Activated CD4-positive, CD25-positive, alpha-beta regulatory T cell treated with anti-CD3 and anti-CD28 coated beads, Interleukin-2, amount 50 U/mL, for 72 hours (primary cell): ENCODE measurements around the gene ATOSB.

Source experiments
- DNase-seq: peaks from one replicate; pipeline ENCODE4 v3.0.0; 2021

ATOSB gene

DNA sequence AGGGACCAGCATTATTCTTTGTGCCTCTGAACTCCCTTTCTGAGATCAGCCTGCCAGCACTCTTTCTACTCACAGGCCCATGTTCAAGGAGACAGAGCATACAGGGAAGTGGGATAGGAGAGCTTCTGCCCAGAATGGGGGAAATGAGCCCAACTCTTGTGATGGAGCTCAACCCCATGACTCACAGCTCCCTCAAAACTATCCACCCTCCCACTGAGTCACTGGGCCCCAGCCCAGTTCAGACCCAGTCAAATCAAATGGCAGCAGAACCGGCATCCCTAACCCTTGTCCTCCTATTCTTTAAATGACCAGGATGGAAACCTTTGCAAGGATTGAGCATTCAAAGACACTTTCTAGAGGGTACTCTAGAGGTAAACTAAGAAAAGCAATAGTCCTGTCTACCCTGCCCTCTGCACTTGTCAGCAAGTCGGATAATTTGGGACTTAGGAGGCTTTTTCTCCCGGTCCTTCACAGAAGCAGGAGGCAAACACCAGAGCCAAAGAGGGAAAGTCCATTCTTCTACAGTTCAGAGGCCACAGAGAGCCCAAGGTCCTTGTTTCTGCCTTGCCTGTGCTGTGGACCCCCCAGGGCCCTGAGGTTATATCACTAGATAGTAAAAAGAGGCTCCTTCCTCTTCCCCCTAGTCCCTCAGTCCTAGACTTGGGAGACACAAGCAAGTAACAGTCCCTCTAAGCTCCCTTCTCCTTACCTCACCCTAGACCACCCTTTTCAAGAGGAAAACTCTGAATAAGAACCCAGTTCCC lies 3.2 kb downstream of the ATOSB start:
- DNase-seq = peak; percentile 22

GRCh38 chr9:35111001-35111933 lies 4.4 kb downstream of the ATOSB start:
- peak; percentile 91 for DNase-seq

DNA sequence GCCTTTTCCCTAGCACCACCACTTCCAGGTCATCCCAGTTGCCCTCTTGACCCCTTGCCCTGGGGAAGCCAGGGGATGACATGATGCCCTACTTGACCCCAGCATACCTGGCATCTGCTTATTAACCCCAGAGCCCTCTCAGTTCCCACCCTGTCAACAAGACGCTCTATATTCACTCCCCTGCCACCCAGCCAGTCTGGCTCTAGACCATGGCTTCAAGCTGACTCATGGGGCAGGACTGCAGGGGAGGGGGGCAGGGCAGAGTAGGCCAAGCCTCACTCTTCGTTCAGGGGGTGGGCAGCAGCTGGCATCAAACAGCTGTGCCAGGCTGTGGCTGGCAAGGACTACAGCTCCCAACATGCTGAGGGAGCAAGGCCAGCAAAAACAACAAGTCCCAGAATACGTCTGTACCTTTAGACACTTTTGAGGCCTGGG lies 5.3 kb downstream of the ATOSB start:
- DNase-seq = peak; percentile 29

DNA sequence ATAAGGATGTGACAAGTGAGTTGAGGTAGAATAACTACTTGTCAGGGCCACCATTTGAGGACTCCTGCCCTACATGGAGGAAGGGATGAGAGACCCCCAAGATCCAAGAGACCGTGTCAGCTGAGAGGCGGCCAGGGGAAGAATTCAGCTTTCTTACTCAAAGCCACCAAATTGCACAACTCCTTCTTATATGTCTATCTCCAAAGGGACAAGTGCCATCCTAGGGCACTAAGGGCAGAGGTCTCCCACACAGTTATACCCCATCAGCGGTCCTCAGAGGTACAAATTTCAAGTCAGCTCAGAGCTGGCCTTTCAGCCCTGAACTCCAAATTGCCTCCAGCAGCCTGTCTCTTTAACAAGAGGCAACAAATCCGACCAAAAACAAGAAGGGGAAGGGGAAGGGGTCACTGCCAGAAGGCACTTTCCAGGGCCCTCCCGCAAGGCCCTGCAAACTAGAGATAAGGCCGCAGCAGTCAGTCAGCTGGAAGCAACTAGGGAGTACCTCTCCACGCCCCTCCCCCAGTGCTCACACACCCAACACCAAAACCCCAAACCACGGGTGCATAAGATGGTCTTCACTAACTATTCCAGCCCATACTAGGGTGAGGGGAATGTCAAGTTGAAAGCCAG lies 6.6 kb downstream of the ATOSB start:
- peak; percentile 12 for DNase-seq

- DNase-seq = peak; percentile 4
These were observed 7.2 kb downstream of the ATOSB start for GRCh38 chr9:35108461-35108860.

- DNase-seq = peak; percentile 27
These were observed 8.1 kb downstream of the ATOSB start for GRCh38 chr9:35107297-35108290.

DNA sequence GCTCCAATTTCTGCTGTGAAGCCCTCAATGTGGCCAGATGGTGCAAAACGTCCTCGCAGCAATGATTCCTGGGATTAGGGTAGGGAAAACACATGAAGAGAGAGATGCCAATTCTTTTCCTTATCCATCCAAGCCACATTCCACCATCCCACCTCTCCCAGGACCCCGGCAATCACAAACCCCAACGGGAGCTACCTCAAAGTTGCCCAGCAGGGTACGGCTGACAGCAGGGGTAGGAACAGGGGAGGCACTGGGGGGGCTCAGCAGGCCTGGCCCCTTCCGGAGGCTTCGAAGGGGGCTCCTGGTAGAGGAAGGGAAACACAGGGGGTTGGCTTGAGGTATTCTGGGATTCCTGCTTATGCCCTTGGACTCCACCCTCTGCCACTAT lies 9.3 kb downstream of the ATOSB start:
- no peak for DNase-seq

DNA sequence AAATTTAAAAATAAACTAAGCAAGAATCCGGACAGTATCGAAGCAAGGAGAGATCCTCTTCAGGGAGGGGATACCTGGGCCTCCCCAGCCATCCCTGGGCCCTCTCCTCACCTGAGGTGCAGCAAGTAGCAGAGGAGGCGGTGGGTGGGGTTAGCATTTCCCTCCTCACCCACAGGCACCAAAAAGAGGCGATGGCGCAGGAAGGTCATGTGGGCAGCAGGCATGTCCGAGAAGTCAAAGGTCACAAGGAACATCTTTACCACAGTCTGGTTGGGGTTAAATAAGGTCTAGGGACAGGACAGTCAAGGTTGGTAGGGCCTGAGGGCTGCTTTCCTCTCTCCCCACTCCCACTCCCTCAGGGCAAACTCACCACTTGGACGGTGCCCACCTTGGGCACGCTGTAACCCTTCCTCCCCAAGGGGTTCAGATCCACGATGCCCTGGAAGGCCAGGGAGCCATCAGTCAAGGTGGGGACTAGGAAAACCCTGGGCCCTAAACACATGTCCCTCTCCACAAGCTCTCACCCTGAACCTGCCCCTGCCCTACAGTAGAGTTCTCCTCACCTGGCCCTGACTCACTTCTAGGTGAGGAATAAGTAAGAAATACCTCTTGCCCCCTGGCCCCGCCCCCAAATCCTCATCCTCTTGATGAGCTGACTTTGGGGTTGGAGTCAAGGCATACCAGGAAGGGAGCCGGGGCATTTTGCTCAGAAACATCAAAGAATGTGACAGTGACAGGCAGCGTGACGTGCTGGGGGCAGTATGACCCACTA lies 9.9 kb downstream of the ATOSB start:
- DNase-seq = peak; percentile 25

DNA sequence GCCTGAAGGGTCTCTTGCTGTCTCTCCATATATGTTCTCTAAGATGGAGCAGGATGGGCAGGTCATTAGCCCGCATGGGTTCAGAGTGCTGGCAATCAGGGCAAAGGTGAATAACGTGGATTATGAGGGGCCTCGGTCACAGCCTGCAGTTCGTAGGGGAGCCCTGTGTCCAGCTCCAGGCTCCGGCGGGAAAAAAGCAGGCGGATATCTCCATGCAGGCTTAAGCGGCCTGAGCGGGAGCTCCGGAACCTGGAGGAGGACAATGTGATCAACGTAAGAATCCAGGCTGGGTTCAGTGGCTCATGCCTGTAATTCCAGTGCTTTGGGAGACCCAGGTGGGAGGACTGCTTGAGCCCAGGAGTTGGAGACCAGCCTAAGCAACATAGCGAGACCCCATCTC lies 10.5 kb downstream of the ATOSB start:
- no peak for DNase-seq

GRCh38 chr9:35104586-35104985 lies 11.1 kb downstream of the ATOSB start:
- no peak for DNase-seq

DNA sequence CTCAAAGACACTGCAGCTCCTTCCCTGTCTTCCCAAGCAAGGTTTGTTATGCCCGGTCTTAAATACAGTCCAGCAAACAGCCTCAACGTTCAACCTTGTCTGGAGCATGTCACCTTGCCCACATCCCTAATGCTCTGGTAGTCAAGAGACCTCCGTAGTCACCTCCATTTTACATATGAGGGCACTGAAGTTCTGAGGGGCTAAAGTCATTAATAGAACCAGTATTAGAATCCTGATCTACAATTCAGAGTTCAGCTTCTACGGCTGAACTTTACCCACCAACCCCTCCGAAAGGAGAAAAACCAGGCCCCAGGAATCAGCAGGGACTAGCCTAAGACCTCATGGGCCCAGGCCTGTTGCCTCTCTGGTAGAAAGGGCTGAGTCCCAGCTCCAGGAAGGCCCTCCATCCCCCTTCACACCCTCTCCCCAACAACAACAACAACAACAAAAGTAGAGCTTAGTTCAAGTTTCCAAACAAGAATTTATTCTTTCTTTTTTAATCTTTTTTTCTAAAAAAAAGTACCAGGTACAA lies 11.9 kb downstream of the ATOSB start:
- no peak for DNase-seq

DNA sequence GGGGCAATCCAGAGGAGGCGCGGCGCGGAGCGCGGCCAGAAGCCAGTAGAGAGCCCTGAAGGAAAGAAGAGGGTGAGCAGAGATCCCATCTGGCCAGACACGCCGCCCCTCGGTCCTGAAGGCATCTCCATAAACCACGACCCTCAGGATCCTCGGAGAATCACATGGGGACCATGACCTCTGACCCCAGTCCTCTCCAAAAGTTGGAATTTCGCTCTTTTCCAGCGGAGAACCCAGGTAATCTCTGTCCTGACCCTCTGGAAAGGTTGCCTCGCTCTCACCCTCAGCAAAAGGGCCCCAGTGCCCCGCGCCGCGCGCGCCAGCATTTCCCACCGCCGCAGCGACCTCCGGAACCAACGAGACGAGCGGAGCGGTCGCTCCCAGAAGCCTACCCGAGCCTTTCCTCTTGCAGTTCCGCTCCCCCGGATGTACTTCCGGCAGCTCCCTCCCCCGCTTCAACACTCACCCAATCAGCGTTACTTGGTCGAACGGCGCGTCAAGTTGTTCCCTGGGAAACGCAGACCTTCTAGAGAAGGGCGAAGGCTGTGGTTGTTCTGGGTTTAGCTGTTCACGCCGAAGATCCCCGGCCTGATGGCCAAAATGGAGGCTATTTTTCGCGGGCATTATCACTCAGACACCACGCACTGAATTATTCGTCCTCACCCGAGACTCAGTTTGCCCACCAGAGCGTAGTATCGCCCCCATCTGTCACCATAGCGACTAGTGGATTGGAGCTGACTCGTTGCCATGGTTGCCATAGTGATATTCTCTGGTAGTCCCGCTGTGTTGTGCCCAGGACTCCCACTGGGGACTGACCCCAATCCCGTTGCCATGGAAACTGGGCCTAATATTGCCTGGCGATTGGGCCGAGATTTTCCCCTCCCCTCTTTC lies 12.6 kb downstream of the ATOSB start, which contains the start of gene STOML2:
TSS of gene STOML2 (minus strand) at position 363 of the 891 bp plus-strand sequence. CDS start at position 326, 37 bp downstream.
- peak; percentile 86 for DNase-seq

GRCh38 chr9:35102465-35102768 lies 13.2 kb downstream of the ATOSB start:
- DNase-seq = no peak

DNA sequence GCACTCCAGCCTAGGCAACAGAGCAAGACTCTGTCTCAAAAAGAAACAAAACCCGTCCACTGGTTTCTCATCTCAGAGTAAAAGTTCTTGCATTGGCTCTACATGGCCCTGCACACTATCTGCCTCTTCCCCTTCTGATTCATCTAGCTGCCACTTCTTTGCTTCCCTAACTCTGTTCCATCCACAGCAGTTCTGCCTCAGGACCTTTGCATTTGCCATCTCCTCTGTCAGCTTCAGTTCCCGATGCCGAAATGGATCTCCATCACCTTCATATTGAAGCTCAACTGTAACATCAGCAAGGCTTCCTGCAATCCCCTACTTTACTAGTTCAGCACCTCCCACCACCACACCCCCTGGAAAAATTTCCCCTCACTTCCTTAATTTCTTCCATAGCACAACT lies 18.1 kb downstream of the ATOSB start:
- no peak for DNase-seq

GRCh38 chr9:35096035-35096849 lies 19.4 kb downstream of the ATOSB start, which contains the start of gene PIGO:
Gene PIGO (minus strand): TSS chr9:35096591. CDS start chr9:35095565, 1,026 bp downstream.
- DNase-seq = peak; percentile 94

DNA sequence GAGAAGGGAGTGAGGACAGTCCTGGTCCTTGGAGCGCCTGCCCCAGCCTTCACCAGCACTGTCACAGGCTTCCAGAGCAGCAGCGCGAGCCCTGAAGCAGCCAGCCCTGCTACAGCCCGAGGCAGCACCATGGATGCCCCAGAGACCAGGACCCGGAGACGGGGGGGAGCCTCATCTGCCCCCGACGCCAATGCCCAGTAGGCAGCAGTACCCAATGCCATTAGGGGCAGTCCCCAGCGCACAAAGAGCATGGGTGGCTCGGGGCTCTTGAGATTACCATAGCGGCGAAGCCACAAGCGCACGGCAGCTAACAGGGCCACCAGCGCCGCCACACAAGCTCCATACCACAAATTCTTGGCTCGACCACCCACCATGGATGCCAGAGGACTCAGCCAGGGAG lies 24.1 kb downstream of the ATOSB start:
- DNase-seq = no peak

- DNase-seq = no peak
These were observed 26.2 kb downstream of the ATOSB start for GRCh38 chr9:35089434-35089833.

- DNase-seq = no peak
These were observed 30.6 kb downstream of the ATOSB start for GRCh38 chr9:35085078-35085477.
